H1 (cell line): ENCODE data around the gene FBXO46. TPM values are rescaled to one million over a fixed set of nuclear protein-coding genes. Genes with fewer than 3 reads are reported as not detected.

Experiments used
- MAX ChIP-seq: IDR thresholded peaks from 2 replicates; pipeline ENCODE4 v1.6.1; 2012; ENCODE audit warnings: inconsistent platforms
- POLR2AphosphoS5 ChIP-seq: IDR thresholded peaks from 2 replicates; pipeline ENCODE4 v1.6.1; 2011; ENCODE audit warnings: low read depth, low read length
- RAD21 ChIP-seq, 2 experiments: IDR thresholded peaks in 1 of 2; conservative IDR thresholded peaks in 1 of 2; 2 replicates each; pipeline ENCODE4 v1.6.1; 2011; ENCODE audit warnings: low read depth in 2 of 2, low read length in 2 of 2, improper control_type of control experiment in 1 of 2, inconsistent platforms in 1 of 2, mild to moderate bottlenecking in 1 of 2, moderate library complexity in 1 of 2
- polyA plus RNA-seq, 7 experiments: library from polyadenylated mRNA; depleted of rRNA in 3 of 7; stranded (reverse) in 5 of 7; unstranded in 2 of 7; fragments of >200 nt in 5 of 7; fragments of 200-250 nt in 2 of 7; gene quantifications; 1 replicate in 5 of 7; 2 replicates in 1 of 7; 4 replicates in 1 of 7; pipeline versions ENCODE4 v1.2.1 to v1.2.3, GENCODE V29; 2011 to 2013; ENCODE audit warnings: missing spikeins in 2 of 7, mixed read lengths in 2 of 7
- total RNA-seq: library from RNA; stranded (reverse); fragmentation: NEBNext Ultra II Directional; extraction: Animal tissue kit (Norgen Biotek cat#: 25700); gene quantifications from 2 replicates; pipeline ENCODE4 v1.2.1, GENCODE V29; 2021

Gene FBXO46
- total and polyA plus RNA-seq, 2 of the 8 experiments (the other 6 are each of a cell fraction or from before 2014, with no cell fraction given) = 11.2 to 38.9 TPM

- TF ChIP-seq MAX (peak; percentile 85), RAD21 (IDR thresholded peaks at IDR 0.05 in 1 of 2, conservative IDR thresholded peaks at IDR 0.05 in 1 of 2; ENCODE audit: low read depth in 2 of 2, low read length in 2 of 2) (peak in 1 of 2 experiments; percentile 36; a peak in 2 of 4 replicates), POLR2AphosphoS5 (peak; percentile 40; the same call in 1 of the 2 replicates)
Measured at GRCh38 chr19:45774765-45775164, 44.1 kb upstream of the FBXO46 start (continued).
